HG03442 (cell line): Measurements from ENCODE around the gene ADARB2.
"Not testable (repeated sequence)": the region's sequence is repeated elsewhere in the genome, so short reads cannot be mapped to it uniquely, and the experiment has no call there.

Experiments
- ATAC-seq: cut with Tn5 transposase; IDR thresholded peaks from one replicate; pipeline ENCODE4 v1.9.1; 2021; ENCODE audit warnings: mild to moderate bottlenecking, moderate library complexity; ENCODE audit not compliant: unreplicated experiment

ADARB2 gene

DNA sequence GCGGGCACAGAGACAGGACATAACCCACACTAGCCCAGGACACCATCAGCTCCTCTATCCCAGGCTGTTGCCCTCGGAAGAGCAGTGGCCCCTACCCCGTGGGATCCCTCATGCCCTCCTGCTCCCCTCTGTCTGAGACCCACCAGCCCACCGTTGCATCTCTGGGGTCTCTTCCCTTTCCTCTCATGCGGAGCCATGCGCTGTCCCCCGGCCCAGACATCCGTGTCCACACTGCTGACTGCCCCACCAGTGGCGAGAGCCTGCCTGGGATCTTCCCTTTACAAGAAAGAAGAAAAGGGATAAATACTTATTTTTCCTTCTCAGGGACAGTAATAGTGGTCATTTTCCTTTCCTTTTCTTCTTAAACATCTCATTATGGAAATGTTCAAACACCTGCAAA lies 565.7 kb downstream of the ADARB2 start:
- no peak for ATAC-seq

DNA sequence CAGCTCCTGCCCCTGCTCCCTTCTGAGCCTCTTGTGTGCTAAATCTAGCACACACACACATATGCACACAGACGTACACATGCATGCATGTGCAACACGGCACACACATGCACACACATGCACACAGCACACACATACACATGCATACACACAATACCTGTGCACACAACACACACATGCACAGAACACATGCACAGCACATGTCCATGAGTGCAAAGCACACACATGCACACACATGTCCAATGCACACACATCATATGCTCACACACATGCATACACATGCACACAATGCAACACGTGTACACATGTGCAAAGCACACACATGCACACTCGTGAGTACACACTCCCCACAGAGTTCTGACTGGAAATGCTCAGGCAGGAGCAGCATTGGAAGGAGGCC lies 566.1 kb downstream of the ADARB2 start:
- ATAC-seq: no peak

DNA sequence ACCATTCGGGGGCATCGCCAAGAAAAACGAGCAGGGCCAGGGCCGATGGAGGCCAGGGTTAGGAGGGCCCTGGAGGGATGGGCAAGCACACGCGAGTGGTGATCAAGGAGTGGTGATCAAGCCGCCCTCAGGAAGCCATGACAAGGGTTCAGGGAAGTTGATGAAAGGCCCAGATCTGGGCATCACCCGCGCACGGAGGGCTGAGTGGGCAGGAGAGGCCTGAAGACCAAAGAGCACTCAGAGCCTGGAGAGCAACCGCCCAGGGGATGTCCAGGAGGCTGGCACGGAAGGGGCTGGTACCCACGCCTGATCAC lies 566.5 kb downstream of the ADARB2 start:
- ATAC-seq: no peak

DNA sequence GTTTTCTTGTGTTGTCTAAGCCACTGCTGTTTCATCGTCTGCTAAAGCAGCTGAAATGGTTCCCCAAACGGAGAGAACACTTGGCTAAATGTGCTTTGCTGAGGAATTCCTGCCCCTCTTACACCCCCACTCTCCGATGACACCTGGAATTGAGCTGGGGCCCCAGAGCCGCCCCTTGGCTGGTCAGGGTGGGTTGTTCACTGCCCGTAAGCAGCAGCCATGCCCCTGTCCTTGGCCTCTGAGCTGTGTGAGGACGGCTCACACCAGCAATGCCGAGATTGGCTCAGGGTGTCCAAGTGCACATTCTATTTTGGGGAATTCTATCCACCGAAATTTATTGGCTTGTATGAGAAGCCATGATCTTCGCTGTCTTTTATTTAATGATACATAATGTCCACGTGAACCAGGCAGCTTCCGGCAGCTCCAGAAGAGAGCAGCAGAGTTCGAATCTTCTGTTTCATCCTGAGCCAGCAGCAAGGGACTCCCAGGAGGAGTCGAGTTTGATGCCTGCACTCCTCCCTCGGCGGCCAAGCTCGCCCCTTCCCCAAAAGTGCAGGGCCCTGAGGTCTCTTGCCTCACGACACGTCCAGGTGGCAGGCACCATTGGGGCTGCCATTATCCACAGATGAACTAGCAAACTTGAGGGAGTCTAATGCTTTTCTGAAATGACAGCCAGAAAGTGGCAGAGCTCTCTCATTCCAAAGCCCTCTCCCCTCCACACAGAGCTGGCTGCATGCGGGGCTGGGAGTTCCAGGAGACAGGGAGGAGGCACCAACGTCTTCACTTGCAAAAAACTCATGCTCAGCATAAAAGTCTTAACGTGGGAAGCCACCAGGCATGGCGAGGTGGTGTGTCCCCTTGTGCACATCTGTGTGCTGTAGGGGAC lies 567.1 kb downstream of the ADARB2 start:
- ATAC-seq: no peak

DNA sequence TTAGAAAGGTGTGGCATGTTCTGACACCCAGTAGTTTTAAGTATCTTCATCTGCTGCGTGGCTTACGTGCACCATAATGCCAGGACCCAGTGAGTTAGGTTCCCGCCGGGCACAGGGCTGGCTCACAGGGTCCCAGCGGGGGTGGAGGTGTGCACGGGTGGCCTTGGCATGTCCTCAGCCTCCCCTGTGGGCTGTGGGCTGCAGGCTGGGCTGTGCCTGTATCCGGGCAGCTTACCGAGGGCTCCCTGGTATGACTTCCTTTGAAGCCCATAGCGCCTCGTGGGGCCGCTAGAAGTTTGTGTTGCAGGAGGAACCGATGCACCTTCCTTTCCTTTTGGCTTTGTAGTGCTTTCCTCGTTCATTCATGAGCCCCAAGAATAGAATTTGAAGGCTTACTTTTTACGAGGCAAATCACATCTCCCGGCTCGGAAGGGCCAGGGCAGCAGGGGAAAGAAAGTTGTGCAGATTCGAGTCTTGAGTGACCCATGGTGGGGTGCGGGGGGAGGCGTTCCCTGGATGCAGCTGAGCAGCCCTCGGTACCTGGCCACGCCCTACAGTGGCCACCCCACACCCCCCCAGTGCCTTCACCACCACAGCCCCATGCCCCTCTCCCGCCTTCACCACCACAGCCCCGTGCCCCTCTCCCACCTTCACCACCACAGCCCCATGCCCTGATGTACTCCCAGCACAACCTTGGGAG lies 568.0 kb downstream of the ADARB2 start:
- ATAC-seq: no peak

DNA sequence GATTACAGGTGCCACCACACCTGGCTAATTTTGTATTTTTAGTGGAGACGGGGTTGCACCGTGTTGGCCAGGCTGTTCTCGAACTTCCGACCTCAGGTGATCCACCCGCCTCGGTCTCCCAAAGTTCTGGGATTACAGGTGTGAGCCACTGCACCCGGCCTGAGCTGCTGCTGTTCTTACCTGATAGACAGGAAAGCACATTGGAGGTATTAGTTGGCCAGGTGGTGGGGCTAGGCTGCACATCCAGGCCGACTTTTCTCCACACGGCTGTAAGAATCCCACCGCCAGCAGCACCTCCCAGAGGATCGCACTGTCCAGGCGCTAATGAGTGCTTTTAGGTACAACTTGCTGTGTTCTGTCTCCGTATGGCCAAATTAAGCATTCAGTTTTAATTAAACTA lies 568.6 kb downstream of the ADARB2 start:
- no peak for ATAC-seq

DNA sequence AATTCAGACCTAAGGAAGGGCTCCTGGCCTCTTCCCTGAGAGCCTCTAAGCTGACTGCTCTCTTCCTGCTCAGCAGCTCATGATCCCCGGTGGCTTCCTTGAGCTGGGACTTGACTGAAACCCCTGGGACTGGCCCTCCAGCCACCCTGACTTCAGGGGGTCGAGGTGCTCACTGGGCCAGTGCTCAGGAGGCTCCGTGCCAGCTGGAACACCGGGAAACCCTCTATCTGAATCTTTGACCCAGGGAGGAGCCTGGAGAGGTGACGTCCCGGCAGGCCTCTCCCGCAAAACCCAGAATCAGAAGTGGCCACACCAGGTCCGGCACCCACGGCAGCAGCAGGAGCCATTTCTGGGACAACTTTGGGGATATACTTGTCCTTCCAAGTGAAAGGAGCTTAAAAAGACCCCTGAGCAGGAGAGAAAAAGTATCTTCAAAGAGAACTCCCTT lies 570.5 kb downstream of the ADARB2 start:
- no peak for ATAC-seq

DNA sequence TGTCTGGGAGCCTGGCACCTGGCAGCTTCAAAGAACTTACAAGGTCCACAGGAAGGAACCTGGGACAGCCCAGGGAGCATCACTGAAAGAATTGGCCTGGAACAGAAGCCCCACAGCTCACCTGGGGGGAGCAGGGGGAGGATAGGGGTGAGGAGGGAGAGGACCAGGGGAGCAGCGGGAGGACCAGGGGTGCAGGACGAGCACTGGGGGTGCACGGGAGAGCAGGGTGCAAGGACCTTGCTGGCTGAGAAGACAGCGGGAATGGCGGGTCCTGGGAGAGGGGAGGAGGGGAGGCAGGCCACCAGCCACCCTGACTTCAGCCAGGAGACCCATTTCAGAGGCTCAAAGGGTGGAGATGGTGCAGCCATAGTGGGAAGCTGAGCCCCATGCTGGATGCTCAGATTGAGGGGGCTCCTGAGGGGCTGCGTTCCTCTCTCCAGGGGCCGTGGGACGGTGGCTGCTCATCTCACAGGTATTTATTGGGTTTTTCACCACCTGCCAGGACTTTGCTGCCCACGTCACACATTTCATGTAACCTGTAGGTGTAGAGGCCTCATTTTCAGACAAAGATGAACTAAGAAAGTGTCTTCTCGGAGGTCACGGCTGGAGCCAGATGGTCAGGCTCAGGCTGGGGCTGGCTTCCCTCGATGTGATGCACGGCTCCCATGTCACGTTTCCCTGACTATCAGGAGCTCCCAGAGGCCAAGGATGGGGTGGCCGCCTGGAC lies 571.1 kb downstream of the ADARB2 start:
- ATAC-seq: no peak

DNA sequence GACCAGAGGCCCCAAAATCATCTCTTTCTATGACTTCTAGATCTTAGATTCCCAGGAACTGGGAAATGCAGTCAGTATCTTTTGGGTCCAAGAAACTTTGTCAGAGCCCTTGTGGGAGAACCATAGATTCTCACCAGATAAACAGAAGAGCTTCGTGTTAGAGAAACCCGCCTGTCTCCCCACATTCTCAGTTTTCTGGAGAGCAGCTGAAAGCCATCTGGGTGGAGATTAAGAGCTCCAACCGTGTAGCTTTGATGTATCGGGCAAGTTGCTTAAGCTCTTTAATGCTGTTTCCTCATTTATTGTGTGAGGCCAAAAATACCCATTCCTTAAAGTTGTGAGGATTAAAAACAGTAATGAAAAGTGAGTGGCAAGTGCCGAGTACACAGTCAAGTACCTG lies 573.5 kb downstream of the ADARB2 start:
- ATAC-seq: no peak

DNA sequence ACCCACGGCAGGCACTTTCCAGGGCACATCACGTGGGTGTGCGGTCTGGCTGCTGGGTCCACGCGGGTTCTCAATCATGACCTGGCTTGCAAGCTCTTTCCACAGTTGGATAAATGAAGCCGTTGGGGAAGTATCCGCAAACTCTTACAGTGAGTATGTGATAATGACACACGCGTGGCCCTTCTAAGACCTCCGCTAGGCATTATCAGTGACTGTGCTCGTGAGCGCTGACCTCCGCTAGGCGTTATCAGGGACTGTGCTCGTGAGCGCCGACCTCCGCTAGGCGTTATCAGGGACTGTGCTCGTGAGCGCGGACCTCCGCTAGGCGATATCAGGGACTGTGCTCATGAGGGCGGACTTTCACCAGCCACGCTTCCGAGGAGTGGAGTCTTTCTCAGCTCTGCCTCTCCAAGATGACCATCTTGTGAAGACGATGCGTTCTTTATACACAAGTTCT lies 574.1 kb downstream of the ADARB2 start:
- no peak for ATAC-seq

DNA sequence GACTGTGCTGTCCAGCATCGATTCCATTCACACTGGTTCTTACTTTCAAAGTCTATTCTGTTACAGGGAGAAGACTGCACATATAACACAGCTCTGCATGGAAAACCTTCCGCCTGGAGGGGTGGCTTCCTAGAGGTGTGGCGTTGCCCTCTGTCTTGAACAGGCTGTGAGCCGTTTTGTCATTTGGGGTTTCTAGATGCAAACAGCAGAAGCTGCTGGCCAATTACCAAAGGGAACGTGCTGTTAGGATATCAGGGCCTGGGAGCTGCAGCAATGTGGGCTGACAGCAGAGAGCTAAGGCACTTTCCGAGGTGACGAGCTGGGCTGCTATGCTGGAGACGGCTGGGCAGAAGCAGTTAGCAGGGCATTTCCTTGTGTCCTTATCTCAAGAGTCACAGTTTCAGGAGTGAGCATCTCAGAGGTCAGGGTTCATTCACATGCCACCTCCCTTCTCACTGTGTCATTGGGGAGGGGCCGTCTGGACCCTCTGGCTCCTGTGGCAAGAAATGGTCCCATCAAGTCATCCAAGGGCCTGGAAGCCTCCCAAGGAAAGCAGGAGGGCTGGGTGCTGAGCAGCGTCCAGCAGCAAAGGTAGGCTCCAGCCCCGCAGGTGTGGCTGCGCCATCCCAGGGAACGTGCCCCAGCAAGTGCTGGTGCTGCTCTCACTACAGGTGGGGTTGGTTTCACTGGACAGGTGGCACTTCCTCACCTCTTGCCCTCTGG lies 574.7 kb downstream of the ADARB2 start:
- ATAC-seq: no peak

DNA sequence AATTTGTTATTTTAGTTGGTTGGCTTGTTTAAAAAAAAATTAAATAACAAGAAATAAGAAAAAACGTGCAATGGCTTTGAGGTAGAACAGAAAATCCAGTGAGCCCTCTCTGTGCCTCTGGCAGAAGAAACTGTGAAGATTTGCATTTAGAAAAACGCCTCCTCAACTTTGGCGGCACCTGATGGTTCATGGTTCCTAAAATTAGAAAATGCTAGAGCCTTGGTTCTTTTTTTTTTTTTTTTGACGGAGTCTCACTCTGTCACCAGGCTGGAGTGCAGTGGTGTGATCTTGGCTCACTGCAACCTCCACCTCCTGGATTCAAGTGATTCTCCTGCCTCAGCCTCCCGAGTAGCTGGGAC lies 576.0 kb downstream of the ADARB2 start:
- not testable (repeated sequence) for ATAC-seq

DNA sequence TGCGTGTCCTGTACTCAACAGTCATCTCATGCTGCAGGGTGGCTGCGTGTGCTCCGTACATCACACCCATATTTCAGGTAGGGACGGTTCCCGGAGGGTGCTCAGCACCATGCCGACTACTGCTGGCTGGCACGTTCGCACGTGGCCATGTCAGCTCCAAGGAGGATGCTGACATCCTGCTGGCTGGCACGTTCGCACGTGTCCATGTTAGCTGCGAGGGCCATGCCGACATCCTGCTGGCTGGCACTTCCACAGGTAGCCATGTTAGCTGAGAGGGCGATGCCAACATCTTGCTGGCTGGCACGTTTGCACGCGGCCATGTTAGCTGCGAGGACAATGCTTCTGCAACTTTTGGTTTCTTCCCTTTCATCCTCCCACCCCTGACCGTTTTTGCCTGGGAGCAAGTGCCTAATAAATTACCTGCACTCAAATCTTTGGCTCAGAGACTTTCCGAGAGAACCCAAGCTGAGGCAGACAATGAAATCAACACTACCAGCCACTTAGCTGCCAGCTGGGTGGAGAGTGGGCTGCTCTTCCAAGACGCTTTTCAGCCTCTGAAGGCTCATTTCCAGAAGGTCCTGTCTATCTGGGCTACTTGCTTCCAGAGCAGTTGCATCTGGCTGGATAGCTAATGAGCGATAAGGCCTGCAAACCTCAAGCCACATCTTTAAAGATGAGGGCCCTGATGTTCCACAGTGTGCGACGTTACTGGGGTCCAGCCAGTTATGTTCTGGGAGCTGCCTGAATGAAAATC lies 576.6 kb downstream of the ADARB2 start:
- no peak for ATAC-seq

DNA sequence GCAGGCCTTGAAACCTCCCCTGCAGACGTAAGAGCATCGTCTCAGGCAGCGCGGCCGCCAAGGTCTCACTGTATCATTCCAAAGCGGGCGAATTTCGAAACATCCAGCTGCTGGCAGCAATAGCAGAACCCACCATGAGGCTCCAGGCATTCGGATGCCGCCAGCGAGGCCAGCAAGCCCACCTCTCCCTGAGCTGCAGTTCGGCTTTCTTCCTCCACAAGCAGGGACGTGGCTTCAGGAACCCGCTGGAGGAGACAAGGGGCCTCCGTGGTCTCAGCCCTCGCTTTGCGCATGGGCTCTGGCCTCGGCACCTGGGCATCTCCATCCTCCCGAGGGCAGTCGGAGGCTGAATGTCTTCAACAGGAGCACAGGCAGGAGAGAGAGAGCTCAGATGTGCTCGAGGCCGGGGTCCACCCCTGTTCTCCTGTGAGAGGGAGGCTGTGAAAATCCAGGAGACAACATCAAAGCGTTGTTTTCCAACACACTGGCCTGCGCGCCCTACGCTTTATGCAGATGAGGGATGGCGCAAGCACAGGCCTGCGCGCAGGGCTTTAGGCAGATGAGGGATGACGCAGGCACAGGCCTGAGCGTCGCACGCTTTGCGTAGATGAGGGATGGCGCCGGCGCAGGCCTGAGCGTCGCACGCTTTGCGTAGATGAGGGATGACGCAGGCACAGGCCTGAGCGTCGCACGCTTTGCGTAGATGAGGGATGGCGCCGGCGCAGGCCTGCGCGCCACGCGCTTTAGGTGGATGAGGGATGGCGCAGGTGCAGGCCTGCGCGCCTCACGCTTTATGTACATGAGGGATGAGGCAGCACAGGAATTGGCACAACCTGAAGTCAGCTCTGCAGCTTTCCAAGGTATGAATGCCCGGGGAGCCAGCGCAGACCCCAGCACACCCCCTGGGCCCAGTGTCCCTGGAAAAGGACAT lies 577.9 kb downstream of the ADARB2 start:
- no peak for ATAC-seq

DNA sequence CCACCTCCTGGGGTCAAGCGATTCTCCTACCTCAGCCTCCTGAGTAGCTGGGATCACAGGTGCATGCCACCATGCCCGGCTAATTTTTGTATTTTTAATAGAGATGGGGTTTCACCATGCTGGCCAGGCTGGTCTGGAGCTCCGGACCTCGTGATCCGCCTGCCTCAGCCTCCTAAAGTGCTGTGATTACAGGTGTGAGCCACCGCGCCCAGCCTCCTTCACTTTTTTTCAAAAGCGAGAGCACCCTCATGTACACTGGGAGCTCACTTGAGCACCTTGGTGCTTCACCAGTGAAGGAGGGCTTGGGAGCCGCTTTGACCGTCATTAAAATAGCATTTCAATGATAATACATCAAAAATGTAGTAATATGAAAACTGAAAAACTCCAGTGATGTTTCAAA lies 578.8 kb downstream of the ADARB2 start:
- ATAC-seq: not testable (repeated sequence)

DNA sequence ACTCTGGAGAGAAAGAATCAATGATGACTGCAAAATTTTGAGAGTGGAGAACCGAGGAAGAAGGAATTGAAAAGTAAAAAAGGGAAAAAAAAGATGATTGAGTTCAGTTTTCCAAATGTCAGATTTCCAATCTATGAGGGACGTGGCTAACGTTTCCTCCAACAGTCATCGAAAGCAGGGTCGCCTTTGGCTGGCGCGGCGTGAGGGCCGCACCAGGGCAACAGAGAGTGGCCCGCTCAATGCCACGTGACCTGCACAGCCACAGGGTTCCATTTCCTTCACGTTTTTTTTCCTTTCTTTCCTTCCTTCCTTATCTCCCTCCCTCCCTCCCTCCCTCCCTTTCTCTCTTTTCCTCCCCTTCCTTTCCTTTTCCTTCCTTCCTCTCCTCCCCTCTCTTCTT lies 579.3 kb downstream of the ADARB2 start:
- no peak for ATAC-seq

DNA sequence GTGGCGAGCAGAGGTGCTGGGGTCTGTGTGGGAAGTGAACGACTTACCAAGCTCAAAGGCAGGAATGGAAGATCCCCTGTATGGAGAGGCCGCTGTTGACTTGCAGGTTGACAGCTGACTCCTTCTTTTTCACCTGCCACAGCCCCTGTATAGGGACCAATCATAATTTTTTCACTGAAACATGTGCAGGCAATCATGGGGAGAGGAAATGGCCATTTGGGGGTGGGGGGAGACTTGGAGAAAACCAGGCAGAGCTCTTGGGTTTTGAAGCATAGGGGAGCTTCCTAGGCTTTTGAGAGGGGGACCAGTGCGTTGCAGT lies 579.8 kb downstream of the ADARB2 start:
- ATAC-seq: no peak

DNA sequence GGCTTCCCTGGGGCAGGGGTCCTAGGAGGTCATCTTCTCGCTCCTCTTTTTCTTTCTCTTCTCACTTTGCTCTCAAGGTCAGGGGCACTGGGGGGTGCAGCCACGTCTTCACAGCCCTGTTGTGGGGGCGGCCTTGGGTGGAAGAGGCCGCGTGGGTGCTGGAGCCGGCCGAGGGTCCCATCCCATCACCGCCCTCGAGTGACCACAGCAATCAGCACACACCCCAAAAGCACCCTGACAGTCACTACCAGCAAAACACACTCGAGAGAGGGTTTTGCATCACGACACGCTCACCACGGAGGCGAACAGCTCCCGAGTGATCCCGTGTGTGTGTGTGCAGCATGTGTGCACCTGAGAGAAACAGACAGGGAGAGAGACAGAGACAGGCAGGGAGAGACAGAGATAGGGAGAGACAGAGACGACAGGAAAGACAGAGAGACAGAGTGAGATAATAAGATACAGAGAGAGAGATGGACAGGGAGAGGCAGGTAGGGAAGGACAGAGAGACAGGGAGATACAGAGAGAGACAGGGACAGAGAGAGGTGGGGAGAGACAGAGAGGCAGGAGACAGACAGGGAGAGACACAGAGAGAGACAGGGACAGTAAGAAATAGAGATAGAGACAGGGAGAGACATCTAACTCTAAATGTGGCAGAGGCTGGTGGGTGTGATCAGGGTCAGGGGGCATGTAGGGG lies 580.3 kb downstream of the ADARB2 start:
- ATAC-seq: no peak

DNA sequence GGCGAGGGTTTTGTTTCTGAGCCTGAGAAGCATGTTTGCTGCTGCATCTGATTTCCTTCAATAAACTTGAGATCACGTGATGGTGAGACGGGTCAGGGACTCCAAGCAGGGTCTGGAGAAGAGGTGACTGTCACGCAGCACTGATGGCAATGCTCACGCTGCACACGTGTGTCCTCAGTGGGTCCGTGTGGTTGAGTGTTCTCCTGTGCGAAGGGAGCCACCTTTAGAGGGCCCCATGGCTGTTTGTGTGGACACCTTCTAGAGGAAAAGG lies 580.8 kb downstream of the ADARB2 start:
- ATAC-seq: no peak
